Measurements from ENCODE around the gene FOXP4. TPM values are rescaled to one million over a fixed set of nuclear protein-coding genes. Genes with fewer than 3 reads are reported as not detected.

The FOXP4 gene, protein sequence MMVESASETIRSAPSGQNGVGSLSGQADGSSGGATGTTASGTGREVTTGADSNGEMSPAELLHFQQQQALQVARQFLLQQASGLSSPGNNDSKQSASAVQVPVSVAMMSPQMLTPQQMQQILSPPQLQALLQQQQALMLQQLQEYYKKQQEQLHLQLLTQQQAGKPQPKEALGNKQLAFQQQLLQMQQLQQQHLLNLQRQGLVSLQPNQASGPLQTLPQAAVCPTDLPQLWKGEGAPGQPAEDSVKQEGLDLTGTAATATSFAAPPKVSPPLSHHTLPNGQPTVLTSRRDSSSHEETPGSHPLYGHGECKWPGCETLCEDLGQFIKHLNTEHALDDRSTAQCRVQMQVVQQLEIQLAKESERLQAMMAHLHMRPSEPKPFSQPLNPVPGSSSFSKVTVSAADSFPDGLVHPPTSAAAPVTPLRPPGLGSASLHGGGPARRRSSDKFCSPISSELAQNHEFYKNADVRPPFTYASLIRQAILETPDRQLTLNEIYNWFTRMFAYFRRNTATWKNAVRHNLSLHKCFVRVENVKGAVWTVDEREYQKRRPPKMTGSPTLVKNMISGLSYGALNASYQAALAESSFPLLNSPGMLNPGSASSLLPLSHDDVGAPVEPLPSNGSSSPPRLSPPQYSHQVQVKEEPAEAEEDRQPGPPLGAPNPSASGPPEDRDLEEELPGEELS
- 1.3 and 1.8 TPM in 2 replicates for total RNA-seq
- 0.81 and 1.9 TPM in 2 replicates for polyA plus RNA-seq
- 5.7 and 10.0 TPM in 2 replicates for polyA plus RNA-seq (2012)
- polyA minus RNA-seq (ENCODE audit: low replicate concordance) = 2.9 and 8.0 TPM in 2 replicates

DNA sequence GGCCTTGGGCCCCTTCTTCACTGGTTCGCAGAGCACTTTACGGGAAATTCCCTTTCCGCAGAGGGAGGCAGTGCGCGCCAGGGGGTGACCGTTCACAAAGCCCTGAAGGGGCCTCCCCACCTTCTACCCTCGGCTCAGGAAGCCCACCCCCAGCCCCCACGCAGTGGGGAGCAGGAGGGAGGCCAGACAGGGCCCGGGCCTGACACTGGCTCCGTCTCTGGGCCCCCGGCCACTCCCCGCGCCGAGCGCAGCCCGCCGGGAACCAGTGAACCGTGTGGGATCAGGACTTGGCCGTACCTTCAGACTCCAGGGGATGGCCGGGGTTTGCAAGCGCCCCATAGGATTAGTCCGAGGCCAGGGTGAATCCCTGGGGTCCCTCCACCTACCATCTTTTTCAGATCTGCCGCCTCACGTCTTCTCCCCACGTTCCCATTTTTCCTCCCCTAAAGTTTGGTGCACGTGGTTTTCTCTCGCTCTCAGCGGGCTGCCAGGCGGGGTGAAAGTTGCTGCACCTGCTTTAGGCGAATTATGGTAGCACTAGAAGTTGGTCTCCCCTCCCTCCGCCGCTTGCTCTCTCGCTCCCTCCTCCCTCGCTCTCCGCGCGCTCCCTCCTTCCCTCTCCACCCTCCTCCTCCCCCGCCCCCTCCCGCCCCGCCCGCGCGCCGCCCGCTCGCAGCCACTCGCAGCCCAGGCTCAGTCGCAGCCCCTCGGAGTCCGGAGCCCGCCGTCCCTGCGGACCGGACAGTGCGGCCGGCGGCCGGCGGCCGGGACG is at the start of gene FOXP4:
FOXP4 (plus strand) TSS at position 679 of the 772 bp plus-strand sequence. CDS start 19,380 bp downstream, outside the sequence.
- H3K27ac ChIP-seq (ENCODE audit: insufficient read depth, low read length) = no peak within 1 kb of the TSS
- H3K4me3 ChIP-seq (replicated peaks in 1 of 4; ENCODE audit: control extremely low read depth in 1 of 4, insufficient read depth in 1 of 4, low read depth in 3 of 4, low read length in 4 of 4) = peak within 1 kb of the TSS; percentile 76 to 81 (median 80)
- H2AFZ ChIP-seq (ENCODE audit: low read length) = peak within 1 kb of the TSS; percentile 70
- H3K27me3 ChIP-seq (ENCODE audit: control insufficient read depth, insufficient read depth, low read length) = peaks cover 20% of the 10 kb centered on the region
- H3K9me3 ChIP-seq (ENCODE audit: control insufficient read depth, insufficient read depth, low read depth, low read length) = no peaks in the 10 kb centered on the region
- no peaks in the 10 kb centered on the region for H4K20me1 ChIP-seq (ENCODE audit: control insufficient read depth, extremely low read depth, insufficient read depth, low read length)
- peak; percentile 95 to 97 for DNase-seq (ENCODE audit: low read depth in 2 of 2)
- no peaks in the 10 kb centered on the region for H3K36me3 ChIP-seq (ENCODE audit: control insufficient read depth, insufficient read depth, low read length)
- H3K4me1 ChIP-seq (ENCODE audit: control insufficient read depth, extremely low read depth, insufficient read depth, low read length) = peaks cover 2% of the 10 kb centered on the region
- TF ChIP-seq, protein P1, sequence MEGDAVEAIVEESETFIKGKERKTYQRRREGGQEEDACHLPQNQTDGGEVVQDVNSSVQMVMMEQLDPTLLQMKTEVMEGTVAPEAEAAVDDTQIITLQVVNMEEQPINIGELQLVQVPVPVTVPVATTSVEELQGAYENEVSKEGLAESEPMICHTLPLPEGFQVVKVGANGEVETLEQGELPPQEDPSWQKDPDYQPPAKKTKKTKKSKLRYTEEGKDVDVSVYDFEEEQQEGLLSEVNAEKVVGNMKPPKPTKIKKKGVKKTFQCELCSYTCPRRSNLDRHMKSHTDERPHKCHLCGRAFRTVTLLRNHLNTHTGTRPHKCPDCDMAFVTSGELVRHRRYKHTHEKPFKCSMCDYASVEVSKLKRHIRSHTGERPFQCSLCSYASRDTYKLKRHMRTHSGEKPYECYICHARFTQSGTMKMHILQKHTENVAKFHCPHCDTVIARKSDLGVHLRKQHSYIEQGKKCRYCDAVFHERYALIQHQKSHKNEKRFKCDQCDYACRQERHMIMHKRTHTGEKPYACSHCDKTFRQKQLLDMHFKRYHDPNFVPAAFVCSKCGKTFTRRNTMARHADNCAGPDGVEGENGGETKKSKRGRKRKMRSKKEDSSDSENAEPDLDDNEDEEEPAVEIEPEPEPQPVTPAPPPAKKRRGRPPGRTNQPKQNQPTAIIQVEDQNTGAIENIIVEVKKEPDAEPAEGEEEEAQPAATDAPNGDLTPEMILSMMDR (conservative IDR thresholded peaks at IDR 0.05 in 1 of 2, IDR thresholded peaks at IDR 0.05 in 1 of 2; ENCODE audit: low read depth in 1 of 2, low read length in 2 of 2) = no peak
- no peak for TF ChIP-seq EZH2 (IDR thresholded peaks at IDR 0.05; ENCODE audit: low read length, missing control alignments)
- H3K9ac ChIP-seq (ENCODE audit: insufficient read depth, low read length) = peak within 1 kb of the TSS; percentile 30
- H3K79me2 ChIP-seq (ENCODE audit: control insufficient read depth, insufficient read depth, low read length) = peaks cover 3% of the 10 kb centered on the region
- H3K4me2 ChIP-seq (ENCODE audit: extremely low read depth, insufficient read depth, low read length) = peak within 1 kb of the TSS; percentile 97

DNA sequence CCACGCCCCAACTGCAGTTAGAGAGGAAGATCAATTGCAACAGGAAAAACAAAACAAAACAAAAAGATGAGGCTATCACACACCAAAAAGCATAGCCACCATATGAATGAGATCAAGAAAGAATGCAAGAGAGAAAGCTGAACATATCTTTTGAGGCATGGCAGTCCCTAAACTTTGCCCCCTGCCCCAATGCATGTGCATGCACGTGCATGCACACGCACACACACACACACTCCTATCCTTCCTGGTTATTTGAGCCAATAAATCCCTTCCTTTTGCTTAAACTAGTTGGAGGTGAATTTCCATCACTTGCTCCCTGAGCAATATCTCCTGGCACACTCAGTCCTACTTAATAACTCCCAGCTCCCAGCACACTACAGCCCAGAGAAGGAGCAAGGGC is 48.6 kb upstream of the FOXP4 start:
- H3K27ac ChIP-seq (ENCODE audit: insufficient read depth, low read length) = no peak overlapping the region
- no peaks in the 10 kb centered on the region for H3K36me3 ChIP-seq (ENCODE audit: control insufficient read depth, insufficient read depth, low read length)
- H3K4me2 ChIP-seq (ENCODE audit: extremely low read depth, insufficient read depth, low read length) = no peak overlapping the region
- TF ChIP-seq, protein P1 (conservative IDR thresholded peaks at IDR 0.05 in 1 of 2, IDR thresholded peaks at IDR 0.05 in 1 of 2; ENCODE audit: low read depth in 1 of 2, low read length in 2 of 2) = no peak
- no peak for TF ChIP-seq EZH2 (IDR thresholded peaks at IDR 0.05; ENCODE audit: low read length, missing control alignments)
- H3K79me2 ChIP-seq (ENCODE audit: control insufficient read depth, insufficient read depth, low read length) = no peaks in the 10 kb centered on the region
- H2AFZ ChIP-seq (ENCODE audit: low read length) = no peak overlapping the region
- peaks cover 13% of the 10 kb centered on the region for H3K27me3 ChIP-seq (ENCODE audit: control insufficient read depth, insufficient read depth, low read length)
- H3K4me1 ChIP-seq (ENCODE audit: control insufficient read depth, extremely low read depth, insufficient read depth, low read length) = no peaks in the 10 kb centered on the region
- no peak for DNase-seq (ENCODE audit: low read depth in 2 of 2)
- H3K4me3 ChIP-seq (replicated peaks in 1 of 4; ENCODE audit: control extremely low read depth in 1 of 4, insufficient read depth in 1 of 4, low read depth in 3 of 4, low read length in 4 of 4) = no peak overlapping the region
- H4K20me1 ChIP-seq (ENCODE audit: control insufficient read depth, extremely low read depth, insufficient read depth, low read length) = no peaks in the 10 kb centered on the region
- no peak overlapping the region for H3K9ac ChIP-seq (ENCODE audit: insufficient read depth, low read length)
- no peaks in the 10 kb centered on the region for H3K9me3 ChIP-seq (ENCODE audit: control insufficient read depth, insufficient read depth, low read depth, low read length)

Measured in fibroblast of lung (primary cell).